Measurements from ENCODE around the gene SYT17. TPM values are rescaled to one million over a fixed set of nuclear protein-coding genes. Genes with fewer than 3 reads are reported as not detected.
A peak's percentile ranks its signal among the peaks of the same experiment; 100 is the strongest.

The SYT17 gene
- total RNA-seq, 6 donors from 2014 or later, result 11.6 to 49.2 (median 14.8) TPM

DNA sequence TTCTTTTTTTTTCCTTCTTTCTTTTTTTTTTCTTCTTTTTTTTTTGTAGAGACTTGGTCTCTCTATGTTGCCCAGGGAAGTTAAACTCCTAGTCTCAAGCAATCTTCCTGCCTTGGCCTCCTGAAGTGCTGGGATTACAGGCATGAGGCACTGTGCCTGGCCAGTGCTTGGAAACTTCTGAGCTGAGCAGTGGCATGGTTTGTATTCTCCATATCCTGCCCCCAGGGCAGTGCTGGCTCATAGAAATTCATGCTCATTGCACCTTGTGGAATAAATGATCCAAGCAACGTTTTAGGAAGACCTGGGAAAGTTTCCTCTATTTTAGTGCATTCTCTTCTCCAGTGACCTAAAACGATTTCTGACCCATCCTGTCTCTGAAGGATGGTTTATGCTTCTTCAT lies 16.7 kb upstream of the SYT17 start:
- TF ChIP-seq POLR2AphosphoS5 (IDR thresholded peaks at IDR 0.05), result no peak
- no peak for TF ChIP-seq EP300 (IDR thresholded peaks at IDR 0.05)
- TF ChIP-seq, protein P1, sequence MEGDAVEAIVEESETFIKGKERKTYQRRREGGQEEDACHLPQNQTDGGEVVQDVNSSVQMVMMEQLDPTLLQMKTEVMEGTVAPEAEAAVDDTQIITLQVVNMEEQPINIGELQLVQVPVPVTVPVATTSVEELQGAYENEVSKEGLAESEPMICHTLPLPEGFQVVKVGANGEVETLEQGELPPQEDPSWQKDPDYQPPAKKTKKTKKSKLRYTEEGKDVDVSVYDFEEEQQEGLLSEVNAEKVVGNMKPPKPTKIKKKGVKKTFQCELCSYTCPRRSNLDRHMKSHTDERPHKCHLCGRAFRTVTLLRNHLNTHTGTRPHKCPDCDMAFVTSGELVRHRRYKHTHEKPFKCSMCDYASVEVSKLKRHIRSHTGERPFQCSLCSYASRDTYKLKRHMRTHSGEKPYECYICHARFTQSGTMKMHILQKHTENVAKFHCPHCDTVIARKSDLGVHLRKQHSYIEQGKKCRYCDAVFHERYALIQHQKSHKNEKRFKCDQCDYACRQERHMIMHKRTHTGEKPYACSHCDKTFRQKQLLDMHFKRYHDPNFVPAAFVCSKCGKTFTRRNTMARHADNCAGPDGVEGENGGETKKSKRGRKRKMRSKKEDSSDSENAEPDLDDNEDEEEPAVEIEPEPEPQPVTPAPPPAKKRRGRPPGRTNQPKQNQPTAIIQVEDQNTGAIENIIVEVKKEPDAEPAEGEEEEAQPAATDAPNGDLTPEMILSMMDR (IDR thresholded peaks at IDR 0.05), result no peak
- no peak for TF ChIP-seq POLR2A (IDR thresholded peaks at IDR 0.05)
- no peak for ATAC-seq (ENCODE audit: low FRiP score in 2 of 2)
- DNase-seq, result no peak
- Histone ChIP-seq H3K9me3 (peaks cover 0 to 5% (median 0%) of the 10 kb centered on the region in 4 donors), H3K27me3 (no peaks in the 10 kb centered on the region), H3K4me3 (no peak overlapping the region), H3K4me1 (no peaks in the 10 kb centered on the region), H3K27ac (no peak overlapping the region), H3K36me3 (no peaks in the 10 kb centered on the region)
- WGBS, 2 donors, result 58 to 66% methylated on average over 2 of the region's 2 CpGs

DNA sequence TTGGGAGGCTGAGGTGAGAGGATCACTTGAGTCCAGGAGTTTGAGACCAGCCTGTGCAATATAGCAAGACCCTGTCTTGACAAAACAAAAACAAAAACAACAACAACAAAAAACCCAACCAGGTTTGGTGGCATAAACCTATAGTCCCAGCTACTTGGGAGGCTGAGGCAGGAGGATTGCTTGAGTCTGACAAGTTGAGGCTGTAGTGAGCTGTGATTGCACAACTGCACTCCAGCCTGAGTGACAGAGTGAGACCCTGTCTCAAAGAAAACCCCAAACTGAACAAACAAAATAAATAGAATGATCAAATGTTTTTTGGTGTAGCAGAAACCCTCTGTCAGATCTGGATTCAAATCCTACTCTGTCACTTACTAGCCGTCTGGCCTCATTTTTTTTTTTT lies 16.0 kb upstream of the SYT17 start:
- Histone ChIP-seq H3K27ac (no peak overlapping the region), H3K27me3 (no peaks in the 10 kb centered on the region), H3K9me3 (peaks cover 0 to 5% (median 0%) of the 10 kb centered on the region in 4 donors), H3K36me3 (no peaks in the 10 kb centered on the region), H3K4me3 (no peak overlapping the region), H3K4me1 (no peaks in the 10 kb centered on the region)
- ATAC-seq (ENCODE audit: low FRiP score in 2 of 2) (no peak), DNase-seq (no peak)
- no peak for TF ChIP-seq POLR2A (IDR thresholded peaks at IDR 0.05)
- no peak for TF ChIP-seq POLR2AphosphoS5 (IDR thresholded peaks at IDR 0.05)
- no peak for TF ChIP-seq EP300 (IDR thresholded peaks at IDR 0.05)
- TF ChIP-seq, protein P1 (IDR thresholded peaks at IDR 0.05), result no peak
- WGBS, 2 donors, result 96% methylated on average over 1 of the region's 1 CpG

DNA sequence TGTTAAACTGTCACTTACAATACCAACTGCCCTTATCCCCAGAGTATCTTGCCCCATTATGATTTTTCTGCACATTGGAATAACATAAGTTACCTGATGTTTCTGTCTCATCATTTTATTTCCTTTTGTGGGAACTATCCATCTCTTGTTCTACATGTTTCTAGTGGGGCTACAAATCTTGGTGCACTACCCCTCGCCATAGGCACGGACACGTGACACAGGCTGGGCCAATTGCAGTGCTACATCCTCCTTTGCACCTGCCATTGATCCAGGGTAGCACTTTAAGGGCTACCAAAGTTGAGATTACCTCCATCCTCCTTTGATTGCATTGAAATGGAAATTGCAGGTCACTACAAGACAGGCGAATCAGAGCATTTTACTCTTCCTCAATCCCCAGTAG lies 14.2 kb upstream of the SYT17 start:
- Histone ChIP-seq H3K4me1 (no peaks in the 10 kb centered on the region), H3K27me3 (no peaks in the 10 kb centered on the region), H3K9me3 (peaks cover 0 to 5% (median 0%) of the 10 kb centered on the region in 4 donors), H3K27ac (no peak overlapping the region), H3K4me3 (no peak overlapping the region), H3K36me3 (no peaks in the 10 kb centered on the region)
- TF ChIP-seq, protein P1 (IDR thresholded peaks at IDR 0.05), result no peak
- no peak for TF ChIP-seq POLR2AphosphoS5 (IDR thresholded peaks at IDR 0.05)
- no peak for TF ChIP-seq POLR2A (IDR thresholded peaks at IDR 0.05)
- TF ChIP-seq EP300 (IDR thresholded peaks at IDR 0.05), result no peak
- no peak for ATAC-seq (ENCODE audit: low FRiP score in 2 of 2)
- 86 to 88% methylated on average over 4 of the region's 4 CpGs for WGBS, 2 donors
- DNase-seq, result no peak

DNA sequence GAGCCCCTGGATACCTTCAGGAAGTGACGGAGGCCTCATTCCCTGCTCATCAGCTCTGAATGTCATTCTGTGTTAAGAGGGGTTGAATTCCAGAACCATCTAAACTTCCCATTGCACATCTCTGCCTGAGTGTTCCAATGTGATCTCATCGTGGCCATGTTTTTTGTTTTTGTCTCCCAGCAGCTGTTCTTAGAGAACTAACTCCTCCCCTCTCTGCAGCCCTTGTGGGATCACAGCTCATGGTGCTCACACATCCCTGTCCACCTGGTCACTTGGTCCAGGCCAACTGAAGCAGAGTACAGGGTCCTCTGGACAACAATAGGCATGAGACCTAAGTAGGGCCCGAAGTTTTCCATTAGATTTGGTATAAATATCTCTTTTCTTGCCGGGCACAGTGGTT lies 6.0 kb upstream of the SYT17 start:
- TF ChIP-seq, protein P1 (IDR thresholded peaks at IDR 0.05), result no peak
- no peak for TF ChIP-seq EP300 (IDR thresholded peaks at IDR 0.05)
- TF ChIP-seq POLR2AphosphoS5 (IDR thresholded peaks at IDR 0.05), result no peak
- TF ChIP-seq POLR2A (IDR thresholded peaks at IDR 0.05), result no peak
- Histone ChIP-seq H3K27ac (no peak overlapping the region), H3K36me3 (no peaks in the 10 kb centered on the region), H3K9me3 (no peaks in the 10 kb centered on the region), H3K27me3 (no peaks in the 10 kb centered on the region), H3K4me1 (peaks cover 11 to 20% (median 14%) of the 10 kb centered on the region in 4 donors), H3K4me3 (no peak overlapping the region)
- WGBS, 2 donors, result 84 to 86% methylated on average over 4 of the region's 4 CpGs
- no peak for DNase-seq
- peak in 1 of 2 donors; percentile 16 for ATAC-seq (ENCODE audit: low FRiP score in 2 of 2)

DNA sequence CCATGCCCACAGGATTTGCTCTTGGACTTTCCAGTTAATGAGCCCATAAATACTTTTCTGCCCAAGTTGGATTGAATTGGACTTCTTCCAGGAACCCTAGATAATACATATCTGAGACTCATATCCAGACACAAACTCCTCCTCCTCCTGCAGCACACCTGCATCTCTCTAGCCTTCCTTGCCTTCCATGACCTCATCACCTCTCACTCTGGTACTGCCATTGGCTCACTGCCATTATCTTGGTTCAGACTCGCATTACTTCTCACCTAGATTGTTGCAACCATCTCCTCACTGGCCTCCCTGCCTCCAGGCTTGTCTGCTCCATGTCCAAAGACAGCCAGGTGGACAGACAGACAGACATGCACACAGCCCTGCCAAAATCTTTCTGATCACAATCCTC lies 4.8 kb upstream of the SYT17 start:
- Histone ChIP-seq H3K27ac (no peak overlapping the region), H3K4me1 (peaks cover 16 to 30% (median 22%) of the 10 kb centered on the region in 4 donors), H3K4me3 (no peak overlapping the region), H3K36me3 (no peaks in the 10 kb centered on the region), H3K27me3 (peaks cover 0 to 3% (median 0%) of the 10 kb centered on the region in 4 donors), H3K9me3 (no peaks in the 10 kb centered on the region)
- ATAC-seq (ENCODE audit: low FRiP score in 2 of 2), result no peak
- TF ChIP-seq POLR2A (IDR thresholded peaks at IDR 0.05) (no peak), EP300 (IDR thresholded peaks at IDR 0.05) (no peak), POLR2AphosphoS5 (IDR thresholded peaks at IDR 0.05) (no peak)
- TF ChIP-seq, protein P1 (IDR thresholded peaks at IDR 0.05), result no peak
- 90 to 100% methylated on average over 1 of the region's 1 CpG for WGBS, 2 donors
- DNase-seq, result no peak
